Prostate gland (tissue), 2 donors: ENCODE measurements around the gene CRYGB. TPM values are rescaled to one million over a fixed set of nuclear protein-coding genes. Genes with fewer than 3 reads are reported as not detected.

Experiments
- DNase-seq: peaks from one replicate; pipeline ENCODE4 v3.0.0-alpha.2; 2019; ENCODE audit warnings: low spot score
- H3K27ac ChIP-seq, 2 donors: fragments of 200-600 bp; sonication (generic); 2 replicates each; pipeline ENCODE4 v1.5.1; 2017 to 2019
- H3K27me3 ChIP-seq: fragments of 200-600 bp; sonication (generic); replicated peaks from 2 replicates; pipeline ENCODE4 v1.5.1; 2019; ENCODE audit not compliant: insufficient read depth
- H3K36me3 ChIP-seq, 2 donors: fragments of 200-600 bp; sonication (generic); 1 replicate in 1 of 2; 2 replicates in 1 of 2; pipeline versions ENCODE4 v1.5.1 to v1.8.1; 2017 to 2019
- H3K4me1 ChIP-seq: fragments of 200-600 bp; sonication (generic); replicated peaks from 2 replicates; pipeline ENCODE4 v1.5.1; 2019
- H3K4me3 ChIP-seq, 2 donors: fragments of 200-600 bp; sonication (generic); 2 replicates each; pipeline ENCODE4 v1.5.1; 2017 to 2019
- H3K9me3 ChIP-seq: fragments of 200-600 bp; sonication (generic); 2 replicates; pipeline ENCODE4 v1.5.1; 2017
- POLR2A ChIP-seq: fragments of 450-650 bp; IDR thresholded peaks from one replicate; pipeline ENCODE4 v1.6.1; 2016; ENCODE audit warnings: antibody characterized with exemption, mild to moderate bottlenecking
- POLR2AphosphoS5 ChIP-seq: sonication (generic); formaldehyde crosslinking; IDR thresholded peaks from one replicate; pipeline ENCODE4 v1.6.1; 2017; ENCODE audit warnings: antibody characterized with exemption
- WGBS: methylation state at CpG from one replicate; pipeline ENCODE4 v1.1.5; 2018; 5-methylcytosine and 5-hydroxymethylcytosine counted together
- intact Hi-C: fragments of 100-400 bp; cut with DNase I; formaldehyde crosslinking; loops from one replicate; pipeline ENCODE4 v1.14.2; 2022
- total RNA-seq, 2 donors: library from RNA; depleted of rRNA; stranded (reverse); fragments of >200 nt; gene quantifications; one replicate each; pipeline ENCODE4 v1.1.0, GENCODE V29; 2016
- TF ChIP-seq, protein P1 (sequence below), 4 experiments: fragments of 200-600 bp in 2 of 4; fragments of 450-650 bp in 2 of 4; sonication (generic) in 2 of 4; IDR thresholded peaks; 1 replicate in 3 of 4; 2 replicates in 1 of 4; pipeline ENCODE4 v1.5.1; 2016 to 2019; ENCODE audit warnings: antibody characterized with exemption in 4 of 4, mild to moderate bottlenecking in 2 of 4, moderate library complexity in 2 of 4

Gene CRYGB
- total RNA-seq, 2 donors from 2014 or later = not detected

DNA sequence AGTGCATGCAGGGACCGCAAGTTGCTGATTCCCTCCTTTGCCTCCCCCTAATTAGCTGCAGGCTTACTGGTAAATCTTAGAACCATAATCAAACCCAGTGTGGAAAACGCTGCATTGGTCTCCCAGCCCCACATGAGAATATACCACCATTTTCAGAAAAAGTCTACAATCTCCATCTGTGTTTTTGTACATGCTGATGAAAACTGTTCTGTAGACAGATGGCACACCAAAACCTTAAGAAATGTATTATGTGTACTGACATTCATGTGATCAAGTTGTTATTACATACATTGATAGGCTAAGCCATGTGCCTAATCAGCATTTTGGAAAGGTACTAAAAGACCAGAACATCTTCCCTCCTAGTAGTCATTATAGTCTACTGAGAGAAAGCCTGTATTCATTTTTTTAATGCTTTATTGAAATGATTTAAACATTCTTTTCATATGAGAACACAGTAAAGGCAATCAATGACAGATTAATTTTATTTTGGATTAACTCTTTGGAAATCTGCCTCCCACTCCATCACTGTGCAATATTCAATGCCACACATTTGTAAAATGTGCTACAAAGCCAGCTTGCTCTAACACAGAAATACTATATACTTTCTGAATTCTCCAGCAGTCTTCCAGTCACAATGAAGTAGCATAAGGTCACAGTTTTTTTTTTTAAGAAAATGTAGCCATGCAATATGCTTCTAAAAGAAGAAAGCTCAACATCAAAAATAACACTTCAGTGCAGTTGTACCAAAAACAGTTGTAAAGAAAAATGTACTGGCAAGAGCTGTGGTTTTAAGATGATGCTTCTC, 19.2 kb upstream of the CRYGB start:
- H3K4me3 ChIP-seq = no peak overlapping the region

DNA sequence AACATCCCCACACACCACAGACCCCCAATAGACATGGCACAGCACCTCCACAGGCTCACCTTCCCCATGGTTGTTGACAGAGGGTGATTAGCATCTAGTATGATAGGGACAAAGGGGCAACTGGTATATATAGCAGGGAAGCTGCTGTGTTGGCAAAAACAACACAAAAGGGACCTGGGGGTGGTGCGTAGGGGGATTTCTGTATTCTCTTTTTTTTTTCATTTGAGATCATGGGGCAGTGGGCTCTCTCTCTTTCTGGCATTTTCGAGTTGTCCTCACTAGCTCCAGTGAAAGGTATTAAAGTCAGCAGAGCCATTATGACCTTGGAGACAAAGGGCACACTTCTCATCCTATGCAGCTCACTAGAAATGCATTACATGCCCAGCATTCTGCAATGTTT, 17.5 kb upstream of the CRYGB start, which contains the start of gene CRYGA:
Gene CRYGA (minus strand): TSS at position 101 of the 400 bp plus-strand sequence. CDS start 33 bp downstream, at position 68.
- H3K4me1 ChIP-seq = no peaks in the 10 kb centered on the region
- no peak within 1 kb of the TSS for H3K27ac ChIP-seq
- H3K27me3 ChIP-seq = no peaks in the 10 kb centered on the region
- intact Hi-C loops = no loop called here
- no peak within 1 kb of the TSS for H3K4me3 ChIP-seq
- TF ChIP-seq POLR2AphosphoS5 (no peak), POLR2A (no peak)
- TF ChIP-seq, protein P1, sequence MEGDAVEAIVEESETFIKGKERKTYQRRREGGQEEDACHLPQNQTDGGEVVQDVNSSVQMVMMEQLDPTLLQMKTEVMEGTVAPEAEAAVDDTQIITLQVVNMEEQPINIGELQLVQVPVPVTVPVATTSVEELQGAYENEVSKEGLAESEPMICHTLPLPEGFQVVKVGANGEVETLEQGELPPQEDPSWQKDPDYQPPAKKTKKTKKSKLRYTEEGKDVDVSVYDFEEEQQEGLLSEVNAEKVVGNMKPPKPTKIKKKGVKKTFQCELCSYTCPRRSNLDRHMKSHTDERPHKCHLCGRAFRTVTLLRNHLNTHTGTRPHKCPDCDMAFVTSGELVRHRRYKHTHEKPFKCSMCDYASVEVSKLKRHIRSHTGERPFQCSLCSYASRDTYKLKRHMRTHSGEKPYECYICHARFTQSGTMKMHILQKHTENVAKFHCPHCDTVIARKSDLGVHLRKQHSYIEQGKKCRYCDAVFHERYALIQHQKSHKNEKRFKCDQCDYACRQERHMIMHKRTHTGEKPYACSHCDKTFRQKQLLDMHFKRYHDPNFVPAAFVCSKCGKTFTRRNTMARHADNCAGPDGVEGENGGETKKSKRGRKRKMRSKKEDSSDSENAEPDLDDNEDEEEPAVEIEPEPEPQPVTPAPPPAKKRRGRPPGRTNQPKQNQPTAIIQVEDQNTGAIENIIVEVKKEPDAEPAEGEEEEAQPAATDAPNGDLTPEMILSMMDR (IDR thresholded peaks at IDR 0.05) = no peak
- WGBS = 90% methylated on average over 2 of the region's 2 CpGs
- no peaks in the 10 kb centered on the region for H3K9me3 ChIP-seq
- DNase-seq = no peak
- no peaks in the 10 kb centered on the region for H3K36me3 ChIP-seq

More for the DNA sequence above, 19.2 kb upstream of the CRYGB start:
- intact Hi-C loops = no loop called here
- Histone ChIP-seq H3K27ac (no peak overlapping the region), H3K36me3 (no peaks in the 10 kb centered on the region), H3K4me1 (no peaks in the 10 kb centered on the region), H3K9me3 (no peaks in the 10 kb centered on the region), H3K27me3 (no peaks in the 10 kb centered on the region)
- WGBS = 89% methylated on average over 2 of the region's 2 CpGs
- TF ChIP-seq, protein P1 (IDR thresholded peaks at IDR 0.05) = no peak
- TF ChIP-seq POLR2A (no peak), POLR2AphosphoS5 (no peak)
- DNase-seq = no peak

DNA sequence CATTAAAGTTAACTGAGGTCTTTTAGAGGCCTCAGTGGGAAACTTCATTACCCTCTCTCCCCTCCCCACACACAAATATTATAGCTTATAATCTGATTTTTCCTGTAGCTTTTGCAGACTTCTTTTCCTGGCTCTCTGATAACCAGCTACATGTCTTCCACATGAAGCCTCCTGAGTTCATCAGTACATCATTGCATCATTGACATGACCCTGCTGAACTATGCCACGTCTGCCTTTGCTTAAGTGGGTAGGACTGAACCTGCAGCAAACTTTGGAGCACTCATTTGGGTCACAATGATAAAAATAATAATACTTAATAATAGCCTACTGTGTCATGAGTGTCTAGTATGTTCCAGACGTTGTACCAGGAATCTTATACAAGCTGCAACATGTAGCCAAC, 10.5 kb upstream of the CRYGB start:
- 71% methylated on average over 2 of the region's 2 CpGs for WGBS
- H3K4me3 ChIP-seq = no peak overlapping the region
- no peaks in the 10 kb centered on the region for H3K27me3 ChIP-seq
- TF ChIP-seq POLR2AphosphoS5 (no peak), POLR2A (no peak)
- TF ChIP-seq, protein P1 (IDR thresholded peaks at IDR 0.05) = no peak
- H3K27ac ChIP-seq = no peak overlapping the region
- DNase-seq = no peak
- no peaks in the 10 kb centered on the region for H3K36me3 ChIP-seq
- intact Hi-C loops = no loop called here
- H3K4me1 ChIP-seq = no peaks in the 10 kb centered on the region
- no peaks in the 10 kb centered on the region for H3K9me3 ChIP-seq

DNA sequence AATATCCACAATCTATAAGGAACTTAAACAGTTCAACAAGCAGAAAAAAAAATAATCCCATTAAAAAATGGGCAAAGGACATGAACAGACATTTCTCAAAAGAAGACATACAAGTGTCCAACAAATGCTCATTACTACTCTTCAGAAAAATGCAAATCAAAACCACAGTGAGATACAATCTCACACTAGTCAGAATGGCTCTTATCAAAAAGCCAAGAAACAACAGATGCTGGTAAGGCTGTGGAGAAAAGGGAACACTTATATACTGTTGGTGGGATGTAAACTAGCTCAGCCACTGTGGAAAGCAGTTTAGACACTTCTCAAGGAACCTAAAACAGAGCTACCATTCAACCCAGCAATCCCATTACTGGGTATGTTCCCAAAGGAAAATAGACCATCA, 7.2 kb upstream of the CRYGB start:
- H3K27me3 ChIP-seq = no peaks in the 10 kb centered on the region
- DNase-seq = no peak
- TF ChIP-seq, protein P1 (IDR thresholded peaks at IDR 0.05) = no peak
- TF ChIP-seq POLR2A = no peak
- no peak for TF ChIP-seq POLR2AphosphoS5

DNA sequence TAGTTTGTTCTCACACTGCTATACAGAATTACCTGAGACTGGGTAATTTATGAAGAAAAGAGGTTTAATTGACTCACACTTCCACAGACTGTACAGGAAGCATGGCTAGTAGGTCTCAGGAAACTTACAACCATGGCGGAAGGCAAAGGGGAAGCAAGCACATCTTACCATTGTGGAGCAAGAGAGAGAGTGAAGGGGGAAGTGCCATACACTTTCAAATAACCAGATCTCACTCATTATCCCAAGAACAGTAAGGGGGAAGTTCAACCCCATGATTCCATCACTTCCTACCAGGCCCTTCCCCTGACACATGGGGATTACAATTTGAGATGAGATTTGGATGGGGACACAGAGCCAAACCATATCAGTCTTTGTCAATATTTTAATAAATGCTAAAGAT, 5.0 kb upstream of the CRYGB start:
- H3K4me3 ChIP-seq = no peak overlapping the region
- H3K9me3 ChIP-seq = no peaks in the 10 kb centered on the region
- H3K27ac ChIP-seq = no peak overlapping the region
- no peaks in the 10 kb centered on the region for H3K36me3 ChIP-seq
- TF ChIP-seq POLR2A (no peak), POLR2AphosphoS5 (no peak)
- TF ChIP-seq, protein P1 (IDR thresholded peaks at IDR 0.05) = no peak
- WGBS = 100% methylated on average over 1 of the region's 1 CpG
- H3K4me1 ChIP-seq = no peaks in the 10 kb centered on the region
- no peaks in the 10 kb centered on the region for H3K27me3 ChIP-seq
- DNase-seq = no peak
- intact Hi-C loops = no loop called here

More for the DNA sequence above, 7.2 kb upstream of the CRYGB start:
- no peak overlapping the region for H3K4me3 ChIP-seq
- no peaks in the 10 kb centered on the region for H3K9me3 ChIP-seq
- intact Hi-C loops = no loop called here
- no peak overlapping the region for H3K27ac ChIP-seq
- H3K4me1 ChIP-seq = no peaks in the 10 kb centered on the region
- H3K36me3 ChIP-seq = no peaks in the 10 kb centered on the region
